A549 (cell line): ENCODE results near the gene RABL6. TPM values are rescaled to one million over a fixed set of nuclear protein-coding genes. Genes with fewer than 3 reads are reported as not detected.

Experiments
- ATAC-seq, 2 experiments: fragments of 200-7000 bp in 1 of 2; fragments of >200 bp in 1 of 2; cut with Nextera tagmentation in 1 of 2; cut with Tn5 transposase in 1 of 2; 3 replicates each; pipeline versions ENCODE4 v1.8.0 to v1.9.1; 2018 to 2020; ENCODE audit warnings: mild to moderate bottlenecking in 1 of 2, moderate library complexity in 1 of 2
- CTCF ChIA-PET: fragments of 300-600 bp; sonication (Branson Sonifier 250); formaldehyde crosslinking; extraction: SDS; loops from one replicate; lab custom pipeline; 2021; ENCODE audit warnings: antibody characterized with exemption, inconsistent platforms; lab: Yijun Ruan, JAX
- POLR2A ChIA-PET: fragments of 350-600 bp; formaldehyde crosslinking; extraction: SDS; loops from one replicate; lab custom pipeline; 2021; ENCODE audit warnings: antibody characterized with exemption, inconsistent platforms; lab: Yijun Ruan, JAX
- DNase-seq, 2 experiments: peaks; one replicate each; pipeline versions ENCODE4 v3.0.0 to v3.0.0-alpha.2; 2011 to 2016; ENCODE audit warnings: low read depth in 1 of 2, low spot score in 1 of 2
- FAIRE-seq: peaks from 2 replicates; lab custom pipeline; 2011; peaks lifted over from hg19 to GRCh38; lab: Jason Lieb, UNC
- H3K27ac ChIP-seq, 2 experiments: fragments of >200 bp; sonication (Bioruptor Twin); formaldehyde crosslinking; 3 replicates each; pipeline ENCODE4 v1.5.1; 2016 to 2017
- H3K4me1 ChIP-seq: fragments of >200 bp; sonication (Bioruptor Twin); formaldehyde crosslinking; 3 replicates; pipeline ENCODE4 v1.6.1; 2016
- H3K4me2 ChIP-seq: fragments of >200 bp; sonication (Bioruptor Twin); formaldehyde crosslinking; 3 replicates; pipeline ENCODE4 v1.6.1; 2016
- H3K4me3 ChIP-seq: fragments of >200 bp; sonication (Bioruptor Twin); formaldehyde crosslinking; 3 replicates; pipeline ENCODE4 v1.5.1; 2016
- H3K9me3 ChIP-seq: fragments of >200 bp; sonication (Bioruptor Twin); formaldehyde crosslinking; 3 replicates; pipeline ENCODE4 v1.6.1; 2016
- ELK1 ChIP-seq: fragments of 150-350 bp; IDR thresholded peaks from 2 replicates; pipeline ENCODE4 v1.6.1; 2014; ENCODE audit warnings: low read depth, mild to moderate bottlenecking, low read length
- ESRRA ChIP-seq: fragments of 150-350 bp; IDR thresholded peaks from 2 replicates; pipeline ENCODE4 v1.6.1; 2014; ENCODE audit warnings: mild to moderate bottlenecking, low read length, borderline replicate concordance
- HES2 ChIP-seq: fragments of >200 bp; sonication (Bioruptor Twin); formaldehyde crosslinking; IDR thresholded peaks from 2 replicates; pipeline ENCODE4 v1.6.1; 2016
- HEYL ChIP-seq: fragments of 250-450 bp; sonication (Bioruptor Pico); IDR thresholded peaks from 2 replicates; pipeline ENCODE4 v1.8.0; 2021; ENCODE audit warnings: mild to moderate bottlenecking, moderate library complexity
- HOXA7 ChIP-seq: fragments of 250-450 bp; sonication (Bioruptor Pico); IDR thresholded peaks from 2 replicates; pipeline ENCODE4 v1.5.0; 2020; ENCODE audit warnings: mild to moderate bottlenecking, moderate library complexity
- JUN ChIP-seq, 2 experiments: fragments of >200 bp; sonication (Bioruptor Twin); formaldehyde crosslinking; IDR thresholded peaks; 2 replicates in 1 of 2; 3 replicates in 1 of 2; pipeline ENCODE4 v1.6.1; 2016 to 2017
- KDM5A ChIP-seq: fragments of 200-600 bp; sonication (generic); IDR thresholded peaks from 2 replicates; pipeline ENCODE4 v1.6.1; 2016; ENCODE audit warnings: antibody characterized with exemption, mild to moderate bottlenecking
- MYC ChIP-seq: IDR thresholded peaks from 2 replicates; pipeline ENCODE4 v1.6.1; 2012; ENCODE audit warnings: mild to moderate bottlenecking, inconsistent platforms, low read length, improper control_type of control experiment, borderline replicate concordance
- NFE2L2 ChIP-seq: fragments of 150-350 bp; conservative IDR thresholded peaks from 2 replicates; pipeline ENCODE4 v1.6.1; 2014; ENCODE audit warnings: low read length
- PHF8 ChIP-seq: fragments of 200-600 bp; sonication (generic); IDR thresholded peaks from 2 replicates; pipeline ENCODE4 v1.6.1; 2016; ENCODE audit warnings: low read depth, mild to moderate bottlenecking, antibody characterized with exemption, moderate library complexity, borderline replicate concordance
- POLR2A ChIP-seq: IDR thresholded peaks from 2 replicates; pipeline ENCODE4 v1.6.1; 2012; ENCODE audit warnings: mild to moderate bottlenecking, low read length
- RARB ChIP-seq: fragments of 250-450 bp; sonication (Bioruptor Pico); IDR thresholded peaks from 2 replicates; pipeline ENCODE4 v1.8.0; 2021; ENCODE audit warnings: mild to moderate bottlenecking, moderate library complexity
- RCOR1 ChIP-seq: fragments of 150-350 bp; IDR thresholded peaks from 2 replicates; pipeline ENCODE4 v1.6.1; 2014; ENCODE audit warnings: antibody characterized with exemption, low read length, low read depth
- TFCP2L1 ChIP-seq: fragments of 250-450 bp; sonication (Bioruptor Pico); IDR thresholded peaks from 2 replicates; pipeline ENCODE4 v1.5.0; 2021; ENCODE audit warnings: mild to moderate bottlenecking
- TP53 ChIP-seq: fragments of 250-450 bp; sonication (Bioruptor Pico); IDR thresholded peaks from 2 replicates; pipeline ENCODE4 v1.5.0; 2021; ENCODE audit warnings: mild to moderate bottlenecking, moderate library complexity
- WGBS: methylation state at CpG from one replicate; pipeline ENCODE4 v1.1.6; 2017; ENCODE audit errors: missing lambda C conversion rate; 5-methylcytosine and 5-hydroxymethylcytosine counted together
- polyA plus RNA-seq, 4 experiments: library from polyadenylated mRNA; depleted of rRNA in 3 of 4; stranded (reverse); fragments of >200 nt; fragmentation: RNase III in 1 of 4; extraction: RNeasy Plus Mini Kit Qiagen cat#74134 plus additional on column Dnase treatment in 1 of 4; gene quantifications; 2 replicates in 3 of 4; 3 replicates in 1 of 4; pipeline ENCODE4 v1.2.3, GENCODE V29; 2011 to 2017

Gene RABL6
- polyA plus RNA-seq, 2 of the 4 experiments (the other 2 are of a cell fraction), result 46.8 to 71.4 TPM

DNA sequence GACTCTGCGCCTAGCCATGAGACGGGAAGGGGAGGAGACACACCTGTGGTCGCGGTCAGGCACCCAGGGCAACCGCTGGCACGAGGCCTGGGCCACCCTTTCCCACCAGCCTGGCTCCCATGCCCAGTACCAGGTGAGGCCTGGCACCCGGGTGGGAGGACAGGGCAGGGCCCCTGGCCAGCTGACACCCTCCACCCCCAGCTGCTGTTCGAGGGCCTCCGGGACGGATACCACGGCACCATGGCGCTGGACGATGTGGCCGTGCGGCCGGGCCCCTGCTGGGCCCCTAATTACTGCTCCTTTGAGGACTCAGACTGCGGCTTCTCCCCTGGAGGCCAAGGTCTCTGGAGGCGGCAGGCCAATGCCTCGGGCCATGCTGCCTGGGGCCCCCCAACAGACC, 49.4 kb downstream of the RABL6 start:
- Histone ChIP-seq H3K4me1 (peaks cover 72% of the 10 kb centered on the region), H3K4me3 (no peak overlapping the region), H3K9me3 (no peaks in the 10 kb centered on the region), H3K4me2 (no peak overlapping the region)
- ATAC-seq (no peak), FAIRE-seq (no peak), DNase-seq (no peak)
- CTCF ChIA-PET, result interaction anchor here (0.6 to 2.0 kb wide), 7 partner anchors 15 to 181 kb away, joined by 3 to 7 read pairs (median 5); partner anchors contain the start of gene AJM1
- POLR2A ChIA-PET, result no interaction called here
- TF ChIP-seq JUN (IDR thresholded peaks at IDR 0.05) (0 out of 5 replicates have a peak, but pooled peaks of 1 of the 2 experiments have one; percentile 6), ESRRA (no peak)
- TF ChIP-seq, all 56 proteins: peak for 1
- peak overlapping the region in 1 of 2 experiments; percentile 89; a peak in 3 of 6 replicates for H3K27ac ChIP-seq
- whole genome bisulfite sequencing, result no CpG with 5 or more reads among the region's 19 CpGs

DNA sequence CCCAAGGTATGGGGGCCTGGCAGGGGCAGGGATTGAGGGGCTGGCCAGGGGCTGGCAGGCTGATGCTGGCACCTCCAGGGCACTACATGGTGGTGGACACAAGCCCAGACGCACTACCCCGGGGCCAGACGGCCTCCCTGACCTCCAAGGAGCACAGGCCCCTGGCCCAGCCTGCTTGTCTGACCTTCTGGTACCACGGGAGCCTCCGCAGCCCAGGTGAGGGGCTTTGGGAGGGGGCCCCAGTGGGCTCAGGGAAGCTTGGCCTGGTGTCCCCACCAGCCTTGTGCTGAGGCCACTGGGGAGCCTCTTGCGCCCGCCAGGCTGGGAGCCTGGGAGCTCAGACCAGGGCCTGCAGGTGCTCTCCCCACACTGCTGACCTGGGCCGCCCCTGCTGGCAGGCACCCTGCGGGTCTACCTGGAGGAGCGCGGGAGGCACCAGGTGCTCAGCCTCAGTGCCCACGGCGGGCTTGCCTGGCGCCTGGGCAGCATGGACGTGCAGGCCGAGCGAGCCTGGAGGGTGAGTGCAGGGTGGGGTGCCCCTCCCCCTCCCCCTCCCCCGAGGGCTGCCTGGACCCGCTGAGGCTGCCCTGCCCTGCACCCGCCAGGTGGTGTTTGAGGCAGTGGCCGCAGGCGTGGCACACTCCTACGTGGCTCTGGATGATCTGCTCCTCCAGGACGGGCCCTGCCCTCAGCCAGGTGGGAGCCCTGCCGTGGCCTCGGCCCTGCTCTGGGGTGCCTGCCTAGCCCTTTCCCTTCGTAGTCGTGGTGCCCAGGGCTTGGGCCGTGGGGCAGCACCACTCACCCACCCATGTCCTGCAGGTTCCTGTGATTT, 50.0 kb downstream of the RABL6 start:
- WGBS, result 97% methylated on average over 4 of the region's 29 CpGs
- Histone ChIP-seq H3K4me2 (peak overlapping the region; percentile 70; the same call in 2 of the 3 replicates), H3K27ac (peak overlapping the region; percentile 79 to 89), H3K4me1 (peaks cover 72% of the 10 kb centered on the region), H3K4me3 (no peak overlapping the region), H3K9me3 (no peaks in the 10 kb centered on the region)
- CTCF ChIA-PET, result interaction anchor here (0.6 to 2.9 kb wide), 7 partner anchors 15 to 177 kb away, joined by 3 to 14 read pairs (median 6); partner anchors contain the start of genes AJM1 and C8G
- TF ChIP-seq TP53 (CRISPR knock-in tag) (no peak), KDM5A (no peak), NFE2L2 (no peak), JUN (IDR thresholded peaks at IDR 0.05) (peak in 1 of 2 experiments; percentile 10; a peak in 1 of 5 replicates), RCOR1 (no peak), POLR2A (no peak), MYC (no peak), ELK1 (no peak)
- FAIRE-seq, result no peak
- peak in 1 of 2 experiments; percentile 9 for DNase-seq
- POLR2A ChIA-PET, result no interaction called here
- no peak for ATAC-seq

DNA sequence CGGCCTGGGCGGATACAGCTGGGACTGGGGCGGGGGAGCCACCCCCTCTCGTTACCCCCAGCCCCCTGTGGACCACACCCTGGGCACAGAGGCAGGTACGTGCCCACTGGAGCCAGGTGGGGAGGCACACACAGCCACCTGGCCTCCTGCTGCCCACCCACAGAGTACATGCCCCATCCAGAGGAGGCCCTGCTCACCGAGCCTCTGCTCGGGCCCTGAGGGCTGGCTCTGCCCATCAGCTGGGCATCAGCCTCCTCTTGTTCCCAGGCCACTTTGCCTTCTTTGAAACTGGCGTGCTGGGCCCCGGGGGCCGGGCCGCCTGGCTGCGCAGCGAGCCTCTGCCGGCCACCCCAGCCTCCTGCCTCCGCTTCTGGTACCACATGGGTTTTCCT, 50.7 kb downstream of the RABL6 start:
- TF ChIP-seq HEYL (CRISPR knock-in tag), result no peak
- no peak for TF ChIP-seq HOXA7 (CRISPR knock-in tag)
- TF ChIP-seq TFCP2L1 (CRISPR knock-in tag), result no peak
- no peak for TF ChIP-seq HES2
- TF ChIP-seq RARB (CRISPR knock-in tag), result no peak
- no peak for TF ChIP-seq PHF8
- FAIRE-seq (no peak), ATAC-seq (peak in 1 of 2 experiments; percentile 2; a peak in 3 of 6 replicates), DNase-seq (peak in 1 of 2 experiments; percentile 5)
- H3K9me3 ChIP-seq, result no peaks in the 10 kb centered on the region
- ChIA-PET CTCF (interaction anchor here (0.6 to 7.4 kb wide), 5 partner anchors 16 to 177 kb away, joined by 3 to 45 read pairs (median 7); partner anchors contain the start of genes AJM1 and C8G), POLR2A (no interaction called here)
- WGBS, result 92% methylated on average over 11 of the region's 15 CpGs
- H3K4me3 ChIP-seq, result no peak overlapping the region
- peaks cover 72% of the 10 kb centered on the region for H3K4me1 ChIP-seq
- peak overlapping the region; percentile 70 for H3K4me2 ChIP-seq
- peak overlapping the region; percentile 79 to 89 for H3K27ac ChIP-seq
